Kidney (tissue), 14 donors: ENCODE data around the gene SH3GL3. TPM values are rescaled to one million over a fixed set of nuclear protein-coding genes. Genes with fewer than 3 reads are reported as not detected.
A peak's percentile ranks its signal among the peaks of the same experiment; 100 is the strongest.

ENCODE experiments used
- DNase-seq, 5 donors: peaks; one replicate each; pipeline ENCODE4 v3.0.0-alpha.2; 2013 to 2020
- FAIRE-seq: peaks from 2 replicates; lab custom pipeline; 2012; peaks lifted over from hg19 to GRCh38; lab: Jason Lieb, UNC
- H3K27ac ChIP-seq, 2 donors: one replicate each; pipeline ENCODE4 v1.7.0; 2013; ENCODE audit warnings: low read depth in 2 of 2, low read length in 2 of 2, inconsistent platforms in 1 of 2
- H3K27me3 ChIP-seq: one replicate; pipeline ENCODE4 v1.7.1; 2013; ENCODE audit warnings: low read length, inconsistent platforms; ENCODE audit not compliant: control insufficient read depth, insufficient read depth
- H3K36me3 ChIP-seq, 3 donors: one replicate each; pipeline versions ENCODE4 v1.7.0 to v1.7.1; 2013; ENCODE audit warnings: low read length in 3 of 3, control low read depth in 1 of 3, inconsistent platforms in 1 of 3; ENCODE audit not compliant: insufficient read depth in 3 of 3, control insufficient read depth in 2 of 3
- H3K4me1 ChIP-seq, 3 donors: one replicate each; pipeline versions ENCODE4 v1.7.0 to v1.7.1; 2013; ENCODE audit warnings: low read length in 3 of 3, inconsistent platforms in 1 of 3, low read depth in 1 of 3; ENCODE audit not compliant: control insufficient read depth in 2 of 3, insufficient read depth in 2 of 3
- H3K4me3 ChIP-seq, 3 donors: one replicate each; pipeline versions ENCODE4 v1.7.0 to v1.8.1; 2013; ENCODE audit warnings: low read length in 3 of 3, control low read depth in 1 of 3, inconsistent platforms in 1 of 3
- H3K9ac ChIP-seq, 3 donors: one replicate each; pipeline versions ENCODE4 v1.7.0 to v1.7.1; 2013; ENCODE audit warnings: low read length in 3 of 3, control low read depth in 1 of 3, inconsistent platforms in 1 of 3
- H3K9me3 ChIP-seq, 3 donors: one replicate each; pipeline versions ENCODE4 v1.7.0 to v1.7.1; 2013; ENCODE audit warnings: low read length in 3 of 3, control low read depth in 1 of 3, inconsistent platforms in 1 of 3; ENCODE audit not compliant: control insufficient read depth in 2 of 3, insufficient read depth in 1 of 3
- CTCF ChIP-seq: IDR thresholded peaks from 3 replicates; pipeline ENCODE4 v1.5.1; 2012; ENCODE audit warnings: mild to moderate bottlenecking, moderate library complexity, borderline replicate concordance; ENCODE audit not compliant: insufficient read depth; ENCODE audit errors: extremely low read depth
- intact Hi-C: fragments of 100-400 bp; cut with DNase I; formaldehyde crosslinking; loops from one replicate; pipeline ENCODE4 v1.11.1; 2022
- polyA plus RNA-seq: library from polyadenylated mRNA; stranded (reverse); fragments of 350-450 nt; fragmentation: Illumina TruSeq; extraction: RNeasy Lipid Tissue Mini Kit (QIAGEN cat#74804); gene quantifications from one replicate; pipeline ENCODE4 v1.2.3, GENCODE V29; 2014; ENCODE audit warnings: low read depth, low replicate concordance; ENCODE audit not compliant: insufficient read depth
- total RNA-seq: library from RNA; stranded (reverse); fragmentation: NEBNext Ultra II Directional; extraction: Animal tissue kit (Norgen Biotek cat#: 25700); gene quantifications from one replicate; pipeline ENCODE4 v1.2.1, GENCODE V29; 2021
- donor health status: control.
- donor health status: control.
- donor health status: control.
- donor health status: control.
- donor health status: control.
- donor health status: DM: yes; HTN: yes; CAD: no.
- donor health status: Normal renal cell carcinoma (clear cell type).

Gene SH3GL3
- total and polyA plus RNA-seq, 2 donors from 2014 or later, result 0.47 TPM; not detected in 1

- Histone ChIP-seq H3K27me3 (peaks cover 3% of the 10 kb centered on the region), H3K27ac (no peak overlapping the region), H3K9me3 (no peaks in the 10 kb centered on the region), H3K9ac (no peak overlapping the region), H3K36me3 (no peaks in the 10 kb centered on the region), H3K4me1 (peaks cover 0 to 6% (median 0%) of the 10 kb centered on the region in 3 donors), H3K4me3 (no peak overlapping the region)
- intact Hi-C loops, result no loop called here
- TF ChIP-seq CTCF, result no peak
- FAIRE-seq (no peak), DNase-seq (no peak)
Observed at GRCh38 chr15:83650831-83651230, 203.7 kb downstream of the SH3GL3 start.

- no peaks in the 10 kb centered on the region for H3K9me3 ChIP-seq
- no peak overlapping the region for H3K27ac ChIP-seq
- no peak for DNase-seq
- no peak for TF ChIP-seq CTCF
- H3K36me3 ChIP-seq, result no peaks in the 10 kb centered on the region
- no peak overlapping the region for H3K9ac ChIP-seq
- H3K27me3 ChIP-seq, result peaks cover 3% of the 10 kb centered on the region
- H3K4me1 ChIP-seq, result peaks cover 0 to 6% (median 0%) of the 10 kb centered on the region in 3 donors
- intact Hi-C loops, result no loop called here
- H3K4me3 ChIP-seq, result no peak overlapping the region
- no peak for FAIRE-seq
Observed at GRCh38 chr15:83651541-83651940, 204.4 kb downstream of the SH3GL3 start.

- H3K36me3 ChIP-seq, result no peaks in the 10 kb centered on the region
- no peak overlapping the region for H3K9ac ChIP-seq
- DNase-seq (no peak), FAIRE-seq (no peak)
- H3K27me3 ChIP-seq, result peaks cover 3% of the 10 kb centered on the region
- TF ChIP-seq CTCF, result no peak
- intact Hi-C loops, result no loop called here
- H3K4me3 ChIP-seq, result no peak overlapping the region
- H3K9me3 ChIP-seq, result no peaks in the 10 kb centered on the region
- peaks cover 0 to 6% (median 0%) of the 10 kb centered on the region in 3 donors for H3K4me1 ChIP-seq
- H3K27ac ChIP-seq, result no peak overlapping the region
Observed at GRCh38 chr15:83652626-83653204, 205.6 kb downstream of the SH3GL3 start.

GRCh38 chr15:83653288-83653638 is 206.1 kb downstream of the SH3GL3 start:
- intact Hi-C loops, result no loop called here
- Histone ChIP-seq H3K4me1 (peaks cover 0 to 6% (median 0%) of the 10 kb centered on the region in 3 donors), H3K4me3 (no peak overlapping the region), H3K27ac (no peak overlapping the region), H3K9me3 (no peaks in the 10 kb centered on the region), H3K27me3 (peaks cover 3% of the 10 kb centered on the region), H3K36me3 (no peaks in the 10 kb centered on the region), H3K9ac (no peak overlapping the region)
- FAIRE-seq (no peak), DNase-seq (peak in 1 of 5 donors; percentile 43)
- TF ChIP-seq CTCF, result no peak
